Activated CD4-positive, alpha-beta T cell treated with anti-CD3 and anti-CD28 coated beads, Interleukin-2, amount 10 ng/mL, durations not matched to agents 24 days and 14 days (primary cell): ENCODE results near the gene HSD17B4. TPM values are rescaled to one million over a fixed set of nuclear protein-coding genes. Genes with fewer than 3 reads are reported as not detected.
"Not testable (repeated sequence)": the region's sequence is repeated elsewhere in the genome, so short reads cannot be mapped to it uniquely, and the experiment has no call there.

ENCODE experiments used
- DNase-seq: peaks from one replicate; pipeline ENCODE4 v3.0.0; 2022
- H3K27ac Mint-ChIP-seq: one replicate; pipeline ENCODE4 v1.8.0; 2022; ENCODE audit warnings: mild to moderate bottlenecking, mixed read lengths
- H3K27me3 Mint-ChIP-seq: one replicate; pipeline ENCODE4 v1.8.0; 2022; ENCODE audit warnings: mixed read lengths
- H3K36me3 Mint-ChIP-seq: one replicate; pipeline ENCODE4 v1.8.0; 2022; ENCODE audit warnings: low read depth, mild to moderate bottlenecking, mixed read lengths
- H3K4me1 Mint-ChIP-seq: one replicate; pipeline ENCODE4 v1.8.0; 2021; ENCODE audit warnings: mixed read lengths
- H3K4me3 Mint-ChIP-seq: one replicate; pipeline ENCODE4 v1.8.0; 2022; ENCODE audit warnings: mild to moderate bottlenecking, moderate library complexity, mixed read lengths
- H3K9me3 Mint-ChIP-seq: one replicate; pipeline ENCODE4 v1.8.0; 2021; ENCODE audit warnings: mixed read lengths
- intact Hi-C: fragments of 100-400 bp; cut with micrococcal nuclease; formaldehyde crosslinking; loops from one replicate; pipeline ENCODE4 v1.15.1; 2023
- total RNA-seq: library from RNA; stranded (reverse); gene quantifications from 2 replicates; pipeline ENCODE4 v1.2.3, GENCODE V29; 2022

Gene HSD17B4, protein sequence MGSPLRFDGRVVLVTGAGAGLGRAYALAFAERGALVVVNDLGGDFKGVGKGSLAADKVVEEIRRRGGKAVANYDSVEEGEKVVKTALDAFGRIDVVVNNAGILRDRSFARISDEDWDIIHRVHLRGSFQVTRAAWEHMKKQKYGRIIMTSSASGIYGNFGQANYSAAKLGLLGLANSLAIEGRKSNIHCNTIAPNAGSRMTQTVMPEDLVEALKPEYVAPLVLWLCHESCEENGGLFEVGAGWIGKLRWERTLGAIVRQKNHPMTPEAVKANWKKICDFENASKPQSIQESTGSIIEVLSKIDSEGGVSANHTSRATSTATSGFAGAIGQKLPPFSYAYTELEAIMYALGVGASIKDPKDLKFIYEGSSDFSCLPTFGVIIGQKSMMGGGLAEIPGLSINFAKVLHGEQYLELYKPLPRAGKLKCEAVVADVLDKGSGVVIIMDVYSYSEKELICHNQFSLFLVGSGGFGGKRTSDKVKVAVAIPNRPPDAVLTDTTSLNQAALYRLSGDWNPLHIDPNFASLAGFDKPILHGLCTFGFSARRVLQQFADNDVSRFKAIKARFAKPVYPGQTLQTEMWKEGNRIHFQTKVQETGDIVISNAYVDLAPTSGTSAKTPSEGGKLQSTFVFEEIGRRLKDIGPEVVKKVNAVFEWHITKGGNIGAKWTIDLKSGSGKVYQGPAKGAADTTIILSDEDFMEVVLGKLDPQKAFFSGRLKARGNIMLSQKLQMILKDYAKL
- 52.5 and 70.4 TPM in 2 replicates for total RNA-seq

DNA sequence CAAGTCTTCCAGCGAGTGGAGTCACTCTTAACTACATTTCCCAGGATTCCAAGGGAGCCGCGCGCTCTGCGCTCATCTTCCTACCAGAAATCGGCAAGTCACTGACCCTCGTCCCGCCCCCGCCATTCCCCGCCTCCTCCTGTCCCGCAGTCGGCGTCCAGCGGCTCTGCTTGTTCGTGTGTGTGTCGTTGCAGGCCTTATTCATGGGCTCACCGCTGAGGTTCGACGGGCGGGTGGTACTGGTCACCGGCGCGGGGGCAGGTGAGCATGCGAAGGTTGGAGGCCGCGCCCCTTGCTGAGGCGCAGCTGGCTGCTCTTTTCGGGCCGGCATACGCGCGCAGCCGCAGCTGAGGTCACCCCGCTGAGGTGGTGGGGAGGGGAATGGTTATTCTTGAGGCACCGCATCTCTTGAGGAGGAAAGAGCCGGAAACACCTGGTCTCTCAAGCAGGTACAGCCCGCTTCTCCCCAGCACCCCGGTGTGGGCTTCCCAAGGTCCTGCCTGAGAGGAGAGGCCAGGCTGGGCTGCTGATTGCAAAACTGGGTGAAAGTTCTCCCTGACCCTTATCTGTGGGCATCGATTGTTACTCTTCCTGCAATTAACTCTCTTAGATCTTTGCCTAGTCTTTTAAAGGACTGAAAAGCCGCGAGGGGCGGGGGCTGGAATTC is at the start of gene HSD17B4:
Gene HSD17B4 (plus strand): TSS at position 125 of the 667 bp plus-strand sequence. CDS start 79 bp downstream, at position 204.
- Mint-ChIP-seq H3K4me1 (peaks cover 15% of the 10 kb centered on the region), H3K4me3 (peak within 1 kb of the TSS; percentile 95), H3K36me3 (peaks cover 7% of the 10 kb centered on the region), H3K27ac (peak within 1 kb of the TSS; percentile 85), H3K27me3 (peaks cover 13% of the 10 kb centered on the region), H3K9me3 (peaks cover 7% of the 10 kb centered on the region)
- DNase-seq, result peak; percentile 93
- intact Hi-C loops, result loop anchor here (1.0 to 2.0 kb wide), 3 partner anchors 14 to 464 kb away; partner anchors contain the start of gene DTWD2

DNA sequence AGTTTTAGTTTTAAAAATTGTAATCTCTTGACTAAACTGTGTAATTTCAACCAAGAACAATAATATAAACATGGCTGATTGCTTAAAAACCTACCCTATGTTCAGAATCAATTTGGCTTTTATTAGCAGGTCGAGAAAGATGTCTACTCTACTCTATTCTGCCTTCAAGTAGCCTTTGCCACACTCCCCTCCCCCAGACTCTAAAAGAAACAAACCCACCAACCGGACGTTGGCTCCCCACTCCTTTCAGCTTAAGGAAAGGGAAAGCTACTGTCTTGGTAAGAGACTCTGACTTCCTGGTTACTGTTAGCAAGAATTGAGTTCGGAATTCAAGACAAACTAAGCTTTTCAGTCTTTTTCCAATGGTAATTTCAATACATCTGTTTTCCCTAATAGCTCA is 49.7 kb upstream of the HSD17B4 start:
- DNase-seq, result no peak
- H3K27me3 Mint-ChIP-seq, result peaks cover 2% of the 10 kb centered on the region
- H3K4me3 Mint-ChIP-seq, result no peak overlapping the region
- peaks cover 4% of the 10 kb centered on the region for H3K36me3 Mint-ChIP-seq
- intact Hi-C loops, result no loop called here
- peaks cover 30% of the 10 kb centered on the region for H3K4me1 Mint-ChIP-seq
- no peak overlapping the region for H3K27ac Mint-ChIP-seq
- H3K9me3 Mint-ChIP-seq, result peaks cover 3% of the 10 kb centered on the region

DNA sequence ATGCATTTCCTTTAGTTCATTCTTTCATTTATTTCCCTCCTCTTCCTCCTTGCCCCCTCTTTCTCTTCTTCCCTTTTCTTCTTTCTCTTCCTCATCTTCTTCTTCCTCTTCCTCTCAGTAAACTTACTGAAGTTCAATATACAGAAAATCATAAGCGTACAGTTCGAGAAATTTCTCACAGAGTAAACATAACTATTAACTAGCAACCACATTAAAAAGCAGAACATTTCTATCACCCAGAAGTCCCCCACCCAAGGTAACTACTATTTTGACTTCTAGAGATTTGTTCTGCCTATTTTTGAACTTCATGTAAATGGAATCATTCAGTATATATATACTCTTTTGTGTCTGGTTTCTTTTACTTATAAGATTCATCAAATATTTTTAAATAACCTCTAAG is 48.3 kb upstream of the HSD17B4 start:
- Mint-ChIP-seq H3K9me3 (peaks cover 3% of the 10 kb centered on the region), H3K27me3 (peaks cover 2% of the 10 kb centered on the region), H3K4me1 (peaks cover 21% of the 10 kb centered on the region), H3K4me3 (no peak overlapping the region), H3K27ac (no peak overlapping the region), H3K36me3 (peaks cover 2% of the 10 kb centered on the region)
- no peak for DNase-seq
- intact Hi-C loops, result no loop called here

DNA sequence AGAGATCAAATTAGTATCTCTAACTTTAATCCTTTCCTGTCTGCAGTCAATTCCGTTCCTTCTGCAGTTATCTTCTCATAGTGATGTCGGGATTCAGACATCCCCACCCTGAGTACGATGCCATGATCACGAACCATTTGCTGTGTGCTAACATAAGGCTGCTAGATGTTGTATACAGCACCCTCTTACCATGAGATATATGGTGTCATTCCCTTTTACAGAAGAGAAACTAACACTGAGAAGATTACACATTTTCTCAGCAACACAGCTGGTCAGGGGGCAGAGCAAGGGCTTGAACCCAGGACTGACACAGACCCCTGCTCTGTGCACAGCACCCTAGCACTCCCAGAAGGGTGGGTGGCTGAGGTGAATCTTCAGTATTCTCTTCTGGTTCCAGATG is 46.9 kb upstream of the HSD17B4 start:
- no peak for DNase-seq
- Mint-ChIP-seq H3K4me1 (peaks cover 27% of the 10 kb centered on the region), H3K9me3 (peaks cover 3% of the 10 kb centered on the region), H3K36me3 (no peaks in the 10 kb centered on the region), H3K27ac (no peak overlapping the region), H3K4me3 (no peak overlapping the region), H3K27me3 (peaks cover 2% of the 10 kb centered on the region)
- intact Hi-C loops, result no loop called here

DNA sequence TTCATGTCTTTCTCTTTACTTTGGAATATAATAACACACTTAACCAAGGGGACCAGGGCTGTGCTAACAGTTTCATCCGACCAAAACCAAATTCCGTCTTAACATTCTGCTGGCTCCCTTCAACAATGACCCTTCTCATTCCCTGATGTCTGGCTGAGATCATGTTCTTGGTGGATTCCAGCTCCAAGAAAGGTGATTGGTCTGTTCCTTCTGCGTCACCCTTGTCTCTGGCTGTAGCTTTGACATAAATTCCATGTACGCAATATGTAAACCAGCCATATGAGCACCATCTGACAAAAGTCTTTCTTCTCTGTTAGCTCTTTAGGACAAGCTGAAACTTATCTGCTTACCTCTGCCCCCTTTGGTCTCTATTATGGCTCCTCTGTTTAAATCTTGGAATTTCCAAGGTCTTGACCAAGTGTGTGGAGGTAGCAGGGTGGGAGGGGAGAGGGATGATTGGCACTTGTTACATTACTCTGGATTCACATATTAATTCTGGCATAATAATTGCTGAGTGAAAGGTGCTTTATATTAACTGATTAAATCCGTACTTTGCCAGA is 45.7 kb upstream of the HSD17B4 start:
- no peak overlapping the region for H3K27ac Mint-ChIP-seq
- no peaks in the 10 kb centered on the region for H3K36me3 Mint-ChIP-seq
- peaks cover 2% of the 10 kb centered on the region for H3K27me3 Mint-ChIP-seq
- H3K9me3 Mint-ChIP-seq, result peaks cover 3% of the 10 kb centered on the region
- H3K4me1 Mint-ChIP-seq, result peaks cover 36% of the 10 kb centered on the region
- no peak overlapping the region for H3K4me3 Mint-ChIP-seq
- DNase-seq, result no peak
- intact Hi-C loops, result no loop called here

DNA sequence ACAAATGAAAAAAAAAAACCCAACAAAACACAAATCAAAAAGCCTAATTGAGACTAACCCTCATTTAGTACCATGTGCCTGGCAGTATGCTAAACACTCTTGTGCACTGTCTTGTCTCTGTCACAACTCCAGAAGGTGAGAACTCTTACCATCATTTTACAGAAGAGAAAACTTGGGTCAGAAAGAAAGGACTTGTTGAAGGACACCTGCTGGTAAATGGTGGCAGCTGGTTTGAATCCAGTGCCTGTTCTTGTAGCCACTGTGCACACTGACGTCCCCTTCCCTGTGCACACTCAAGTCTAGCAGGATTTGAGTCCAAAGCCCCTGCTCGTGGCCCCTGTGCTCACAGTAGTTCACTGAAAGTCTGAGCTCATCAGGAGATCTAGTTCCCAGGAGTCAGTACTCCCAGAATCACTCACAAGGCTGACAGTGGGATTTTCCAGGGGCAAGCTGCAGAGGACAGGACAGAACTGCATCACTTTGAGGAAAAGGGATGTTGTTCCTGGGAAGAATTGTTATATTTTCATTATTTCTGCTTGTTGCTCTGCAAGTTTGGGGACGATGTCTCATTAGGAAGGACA is 43.0 kb upstream of the HSD17B4 start:
- H3K36me3 Mint-ChIP-seq, result no peaks in the 10 kb centered on the region
- peaks cover 37% of the 10 kb centered on the region for H3K4me1 Mint-ChIP-seq
- intact Hi-C loops, result no loop called here
- H3K27me3 Mint-ChIP-seq, result peaks cover 8% of the 10 kb centered on the region
- H3K27ac Mint-ChIP-seq, result peak overlapping the region; percentile 72
- peak; percentile 68 for DNase-seq
- no peak overlapping the region for H3K4me3 Mint-ChIP-seq
- no peaks in the 10 kb centered on the region for H3K9me3 Mint-ChIP-seq

DNA sequence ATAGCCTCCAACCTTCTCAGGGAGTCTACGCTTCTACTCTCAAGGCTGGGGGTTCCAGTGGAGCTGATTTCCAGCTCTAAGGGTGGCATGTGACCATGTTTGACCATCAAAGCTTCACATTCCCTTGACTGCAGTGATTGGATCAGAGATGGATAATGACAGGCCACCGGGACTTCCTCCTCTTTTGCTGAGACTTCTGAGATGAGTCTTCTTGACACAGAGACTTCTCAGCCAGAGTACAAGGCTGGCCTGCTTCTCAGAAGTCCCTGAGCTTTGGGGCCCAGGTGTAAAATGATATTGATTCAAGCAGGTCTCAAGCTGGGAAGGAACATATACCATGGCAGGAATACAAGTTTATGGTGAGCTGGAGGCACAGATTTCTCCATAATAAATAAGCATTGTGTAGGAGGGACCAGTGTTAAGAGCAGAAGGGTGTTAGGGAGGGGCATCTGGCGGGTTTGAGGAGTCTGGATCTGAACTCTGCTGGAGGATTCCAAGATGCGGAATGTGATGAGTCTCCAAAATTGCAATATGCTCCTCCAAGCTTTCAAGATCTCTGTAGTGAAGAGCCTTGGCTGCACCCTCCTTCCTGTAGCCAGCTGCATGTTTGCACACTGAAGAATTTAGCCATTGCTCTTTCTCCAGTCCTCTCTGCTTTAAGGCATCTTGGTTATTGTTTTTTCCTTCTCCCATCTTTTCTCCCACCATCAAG is 41.7 kb upstream of the HSD17B4 start:
- Mint-ChIP-seq H3K36me3 (no peaks in the 10 kb centered on the region), H3K27me3 (peaks cover 12% of the 10 kb centered on the region), H3K27ac (peak overlapping the region; percentile 9), H3K4me3 (no peak overlapping the region), H3K4me1 (peaks cover 36% of the 10 kb centered on the region), H3K9me3 (no peaks in the 10 kb centered on the region)
- no peak for DNase-seq
- intact Hi-C loops, result loop anchor here (1.0 to 2.0 kb wide), 4 partner anchors 14 to 331 kb away; no protein-coding TSS in a partner anchor

DNA sequence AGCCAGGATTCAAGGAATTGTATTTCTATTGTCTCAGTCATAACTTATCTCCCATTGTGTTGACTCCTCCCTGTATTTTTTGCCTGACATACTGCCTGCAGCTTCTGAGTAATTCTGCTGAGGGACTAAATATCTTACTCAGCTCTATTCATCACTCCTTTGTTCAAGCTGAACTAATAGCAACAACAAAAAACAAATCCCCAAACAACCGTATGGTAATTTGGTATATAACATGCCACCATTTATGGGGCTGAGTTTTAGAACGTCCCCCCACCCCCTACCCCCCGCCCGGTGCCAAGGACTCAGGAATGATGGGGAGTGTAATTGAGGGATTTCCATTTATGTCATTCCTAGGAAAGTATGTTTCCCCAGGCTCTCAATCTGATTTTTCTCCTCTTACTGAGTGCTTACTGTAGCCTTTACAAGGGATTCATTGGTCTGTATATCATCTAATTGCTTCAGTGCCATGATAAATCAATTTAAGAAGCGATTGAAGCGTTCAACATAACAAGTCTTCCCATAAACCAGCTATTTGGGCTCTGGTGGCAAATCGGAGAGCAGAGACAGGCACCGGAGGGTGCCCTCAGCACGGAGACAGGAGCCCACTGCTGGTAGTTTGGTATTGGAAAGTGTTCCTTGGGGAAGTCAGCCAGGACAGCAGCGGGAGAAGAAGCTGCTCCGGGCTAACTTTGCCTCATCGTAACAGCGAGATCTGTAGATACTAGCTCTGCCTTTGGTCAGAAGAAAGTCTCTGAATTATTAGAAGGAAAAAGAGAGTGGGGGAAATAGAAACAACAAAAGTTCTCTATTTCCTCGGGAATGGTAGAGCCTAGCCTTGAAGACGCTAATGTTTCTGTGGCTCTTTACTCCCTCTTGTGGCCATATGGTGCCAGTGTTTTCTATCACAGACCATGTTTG is 40.7 kb upstream of the HSD17B4 start:
- Mint-ChIP-seq H3K4me3 (peak overlapping the region; percentile 85), H3K36me3 (no peaks in the 10 kb centered on the region), H3K27ac (peak overlapping the region; percentile 70), H3K27me3 (peaks cover 10% of the 10 kb centered on the region), H3K4me1 (peaks cover 32% of the 10 kb centered on the region), H3K9me3 (no peaks in the 10 kb centered on the region)
- DNase-seq, result peak; percentile 87
- intact Hi-C loops, result loop anchor here (1.0 to 2.0 kb wide), 7 partner anchors 15 to 423 kb away; partner anchors contain the start of gene DTWD2

DNA sequence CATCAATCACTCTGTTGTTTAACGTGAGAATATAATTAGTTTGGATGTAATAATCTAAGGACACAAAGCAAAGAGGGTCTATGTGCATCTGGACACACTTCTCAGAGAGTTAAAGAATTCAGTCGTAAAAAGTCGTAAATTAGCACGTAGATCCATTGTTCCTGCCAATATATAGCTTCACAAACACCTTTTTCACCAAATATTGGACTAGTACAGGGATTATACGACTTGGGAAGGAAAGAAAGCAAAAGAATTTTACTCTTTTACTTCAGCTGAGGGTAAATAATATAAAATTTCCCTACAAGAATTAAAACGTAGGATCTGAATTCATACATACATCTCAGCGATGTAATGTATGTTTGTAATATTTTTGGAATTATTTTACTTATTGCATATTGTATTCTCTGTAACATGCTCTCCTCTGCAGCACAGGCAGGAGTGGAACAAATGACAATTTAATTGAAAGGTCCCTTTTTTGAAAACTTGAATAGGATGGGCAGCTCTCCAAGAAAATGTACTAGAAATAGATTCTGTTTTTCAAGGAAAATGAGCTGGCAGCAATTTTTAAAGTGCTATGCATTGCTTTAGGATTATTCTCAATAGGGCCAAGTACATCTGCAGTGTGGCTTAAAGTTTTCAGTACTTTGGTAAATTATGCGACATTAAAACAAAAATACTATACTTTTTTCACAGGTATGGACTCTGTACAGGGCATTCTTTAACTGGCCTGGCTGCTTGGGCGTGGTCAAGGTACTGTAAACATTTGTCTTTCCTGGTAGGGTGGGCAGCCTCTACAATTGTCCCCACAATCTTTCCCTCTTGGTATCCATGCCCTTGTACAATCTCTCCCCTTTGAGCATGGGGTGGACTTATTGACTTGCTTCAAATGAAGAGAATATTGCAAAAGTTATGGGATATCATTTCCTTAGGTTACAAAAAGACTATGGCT is 39.7 kb upstream of the HSD17B4 start:
- Mint-ChIP-seq H3K9me3 (no peaks in the 10 kb centered on the region), H3K27me3 (peaks cover 10% of the 10 kb centered on the region), H3K27ac (peak overlapping the region; percentile 70), H3K4me3 (peak overlapping the region; percentile 85), H3K4me1 (peaks cover 35% of the 10 kb centered on the region), H3K36me3 (no peaks in the 10 kb centered on the region)
- no peak for DNase-seq
- intact Hi-C loops, result loop anchor here (1.0 kb wide), 3 partner anchors 143 to 424 kb away; partner anchors contain the start of gene DTWD2

DNA sequence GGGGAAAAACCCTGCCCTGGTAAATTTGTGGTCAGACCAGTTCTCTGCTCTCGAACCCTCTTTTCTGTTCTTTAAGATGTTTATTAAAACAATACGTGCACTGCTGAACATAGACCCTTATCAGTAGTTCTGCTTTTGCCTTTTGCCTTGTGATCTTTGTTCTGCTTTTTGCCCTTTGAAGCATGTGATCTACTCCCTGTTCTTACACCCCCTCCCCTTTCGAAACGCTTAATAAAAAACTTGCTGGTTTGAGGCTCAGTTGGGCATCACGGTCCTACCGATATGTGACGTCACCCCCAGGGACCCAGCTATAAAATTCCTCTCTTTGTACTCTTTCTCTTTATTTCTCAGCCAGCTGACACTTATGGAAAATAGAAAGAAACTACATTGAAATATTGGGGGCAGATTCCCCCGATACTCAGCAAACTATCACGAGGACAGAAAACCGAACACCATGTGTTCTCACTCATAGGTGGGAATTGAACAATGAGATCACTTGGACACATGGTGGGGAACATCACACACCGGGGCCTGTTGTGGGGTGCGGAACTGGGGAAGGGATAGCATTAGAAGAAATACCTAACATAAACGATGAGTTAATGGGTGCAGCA is 38.1 kb upstream of the HSD17B4 start:
- DNase-seq, H3K27me3 Mint-ChIP-seq, intact Hi-C loops, H3K36me3 Mint-ChIP-seq, H3K27ac Mint-ChIP-seq, H3K9me3 Mint-ChIP-seq, H3K4me3 Mint-ChIP-seq: not testable (repeated sequence)
- H3K4me1 Mint-ChIP-seq, result peaks cover 38% of the 10 kb centered on the region
